Measurements from ENCODE around the gene WFDC1. TPM values are rescaled to one million over a fixed set of nuclear protein-coding genes. Genes with fewer than 3 reads are reported as not detected.

The WFDC1 gene
- total RNA-seq, 1 experiment from 2014 or later = 0.40 TPM

- no peaks in the 10 kb centered on the region for H3K36me3 ChIP-seq
- DNase-seq = no peak
- H3K27me3 ChIP-seq = no peaks in the 10 kb centered on the region
- H3K4me3 ChIP-seq = no peak overlapping the region
- H3K9me3 ChIP-seq = no peaks in the 10 kb centered on the region
Measured at GRCh38 chr16:84312783-84313382, 18.2 kb downstream of the WFDC1 start.

- no peak for DNase-seq
- H3K9me3 ChIP-seq = no peaks in the 10 kb centered on the region
- no peaks in the 10 kb centered on the region for H3K27me3 ChIP-seq
Measured at GRCh38 chr16:84313921-84314320, 19.2 kb downstream of the WFDC1 start.

GRCh38 chr16:84314373-84314772, 19.7 kb downstream of the WFDC1 start:
- Histone ChIP-seq H3K9me3 (no peaks in the 10 kb centered on the region), H3K36me3 (no peaks in the 10 kb centered on the region)
- no peak for DNase-seq

More at GRCh38 chr16:84313921-84314320, 19.2 kb downstream of the WFDC1 start:
- Histone ChIP-seq H3K36me3 (no peaks in the 10 kb centered on the region), H3K4me3 (no peak overlapping the region)

GRCh38 chr16:84314814-84315213, 20.1 kb downstream of the WFDC1 start:
- no peak for DNase-seq

More at GRCh38 chr16:84314373-84314772, 19.7 kb downstream of the WFDC1 start:
- Histone ChIP-seq H3K4me3 (no peak overlapping the region), H3K27me3 (no peaks in the 10 kb centered on the region)

GRCh38 chr16:84315422-84315821, 20.7 kb downstream of the WFDC1 start:
- no peak for DNase-seq
- Histone ChIP-seq H3K4me3 (no peak overlapping the region), H3K27me3 (no peaks in the 10 kb centered on the region), H3K36me3 (no peaks in the 10 kb centered on the region), H3K9me3 (no peaks in the 10 kb centered on the region)

More at GRCh38 chr16:84314814-84315213, 20.1 kb downstream of the WFDC1 start:
- Histone ChIP-seq H3K27me3 (no peaks in the 10 kb centered on the region), H3K4me3 (no peak overlapping the region), H3K9me3 (no peaks in the 10 kb centered on the region), H3K36me3 (no peaks in the 10 kb centered on the region)

GRCh38 chr16:84318091-84318975, 23.7 kb downstream of the WFDC1 start:
- H3K27me3 ChIP-seq = no peaks in the 10 kb centered on the region
- DNase-seq = no peak

GRCh38 chr16:84319146-84319760, 24.6 kb downstream of the WFDC1 start:
- DNase-seq = no peak
- H3K27me3 ChIP-seq = no peaks in the 10 kb centered on the region
- no peaks in the 10 kb centered on the region for H3K9me3 ChIP-seq
- no peaks in the 10 kb centered on the region for H3K36me3 ChIP-seq
- no peak overlapping the region for H3K4me3 ChIP-seq

More at GRCh38 chr16:84318091-84318975, 23.7 kb downstream of the WFDC1 start:
- H3K4me3 ChIP-seq = no peak overlapping the region
- H3K36me3 ChIP-seq = no peaks in the 10 kb centered on the region
- no peaks in the 10 kb centered on the region for H3K9me3 ChIP-seq

- DNase-seq = no peak
- Histone ChIP-seq H3K9me3 (no peaks in the 10 kb centered on the region), H3K36me3 (no peaks in the 10 kb centered on the region), H3K4me3 (no peak overlapping the region), H3K27me3 (no peaks in the 10 kb centered on the region)
Measured at GRCh38 chr16:84320511-84320910, 25.8 kb downstream of the WFDC1 start.

- no peak for DNase-seq
- Histone ChIP-seq H3K4me3 (no peak overlapping the region), H3K9me3 (no peaks in the 10 kb centered on the region), H3K27me3 (no peaks in the 10 kb centered on the region), H3K36me3 (no peaks in the 10 kb centered on the region)
Measured at GRCh38 chr16:84321932-84322331, 27.3 kb downstream of the WFDC1 start.

- Histone ChIP-seq H3K9me3 (no peaks in the 10 kb centered on the region), H3K4me3 (no peak overlapping the region), H3K27me3 (no peaks in the 10 kb centered on the region), H3K36me3 (no peaks in the 10 kb centered on the region)
- DNase-seq = no peak
Measured at GRCh38 chr16:84322749-84323148, 28.1 kb downstream of the WFDC1 start.

GRCh38 chr16:84323606-84324005, 28.9 kb downstream of the WFDC1 start:
- Histone ChIP-seq H3K36me3 (no peaks in the 10 kb centered on the region), H3K4me3 (no peak overlapping the region), H3K27me3 (no peaks in the 10 kb centered on the region), H3K9me3 (no peaks in the 10 kb centered on the region)
- peak; percentile 48 for DNase-seq

GRCh38 chr16:84324434-84325262, 30.0 kb downstream of the WFDC1 start:
- H3K27me3 ChIP-seq = no peaks in the 10 kb centered on the region
- H3K36me3 ChIP-seq = no peaks in the 10 kb centered on the region
- no peak for DNase-seq
- H3K4me3 ChIP-seq = no peak overlapping the region
- H3K9me3 ChIP-seq = no peaks in the 10 kb centered on the region

- Histone ChIP-seq H3K36me3 (no peaks in the 10 kb centered on the region), H3K27me3 (no peaks in the 10 kb centered on the region), H3K4me3 (no peak overlapping the region), H3K9me3 (no peaks in the 10 kb centered on the region)
- no peak for DNase-seq
Measured at GRCh38 chr16:84326545-84326944, 31.9 kb downstream of the WFDC1 start.

- Histone ChIP-seq H3K36me3 (no peaks in the 10 kb centered on the region), H3K4me3 (no peak overlapping the region), H3K9me3 (no peaks in the 10 kb centered on the region), H3K27me3 (no peaks in the 10 kb centered on the region)
- DNase-seq = no peak
Measured at GRCh38 chr16:84327926-84328505, 33.3 kb downstream of the WFDC1 start.

- Histone ChIP-seq H3K36me3 (no peaks in the 10 kb centered on the region), H3K27me3 (no peaks in the 10 kb centered on the region), H3K4me3 (no peak overlapping the region), H3K9me3 (no peaks in the 10 kb centered on the region)
- DNase-seq = no peak
Measured at GRCh38 chr16:84329016-84329415, 34.3 kb downstream of the WFDC1 start.
